HG02973 (cell line): Measurements from ENCODE around the gene SORCS2.

ENCODE experiments used
- ATAC-seq: cut with Tn5 transposase; IDR thresholded peaks from one replicate; pipeline ENCODE4 v1.9.1; 2021; ENCODE audit warnings: moderate library complexity; ENCODE audit not compliant: unreplicated experiment

SORCS2 gene

GRCh38 chr4:7536876-7537275, 344.5 kb downstream of the SORCS2 start:
- no peak for ATAC-seq

- no peak for ATAC-seq
These were observed 345.6 kb downstream of the SORCS2 start for GRCh38 chr4:7537853-7538400.

- no peak for ATAC-seq
These were observed 346.2 kb downstream of the SORCS2 start for GRCh38 chr4:7538518-7538917.

GRCh38 chr4:7539186-7539585, 346.8 kb downstream of the SORCS2 start:
- no peak for ATAC-seq

GRCh38 chr4:7539659-7540058, 347.3 kb downstream of the SORCS2 start:
- ATAC-seq: no peak

GRCh38 chr4:7540206-7540605, 347.9 kb downstream of the SORCS2 start:
- no peak for ATAC-seq

GRCh38 chr4:7540654-7541413, 348.5 kb downstream of the SORCS2 start:
- no peak for ATAC-seq

GRCh38 chr4:7541414-7541810, 349.1 kb downstream of the SORCS2 start:
- ATAC-seq: no peak

GRCh38 chr4:7542781-7543180, 350.4 kb downstream of the SORCS2 start:
- ATAC-seq: no peak

GRCh38 chr4:7546152-7546808, 353.9 kb downstream of the SORCS2 start:
- ATAC-seq: no peak

- ATAC-seq: no peak
These were observed 354.6 kb downstream of the SORCS2 start for GRCh38 chr4:7546809-7547367.

- no peak for ATAC-seq
These were observed 355.2 kb downstream of the SORCS2 start for GRCh38 chr4:7547368-7548040.

GRCh38 chr4:7549866-7550265, 357.5 kb downstream of the SORCS2 start:
- ATAC-seq: no peak

GRCh38 chr4:7552466-7552865, 360.1 kb downstream of the SORCS2 start:
- ATAC-seq: no peak

GRCh38 chr4:7553280-7553679, 360.9 kb downstream of the SORCS2 start:
- ATAC-seq: no peak

- ATAC-seq: no peak
These were observed 362.6 kb downstream of the SORCS2 start for GRCh38 chr4:7554905-7555304.

- no peak for ATAC-seq
These were observed 364.2 kb downstream of the SORCS2 start for GRCh38 chr4:7556558-7556957.

- no peak for ATAC-seq
These were observed 365.1 kb downstream of the SORCS2 start for GRCh38 chr4:7557456-7557855.

GRCh38 chr4:7558436-7558835, 366.1 kb downstream of the SORCS2 start:
- no peak for ATAC-seq

GRCh38 chr4:7559316-7559715, 367.0 kb downstream of the SORCS2 start:
- no peak for ATAC-seq

GRCh38 chr4:7559741-7560395, 367.5 kb downstream of the SORCS2 start:
- ATAC-seq: no peak
